UCSD-AML1 (cell line): ENCODE results near the gene C1orf159.

Experiments used
- DNase-seq: peaks from one replicate; lab custom pipeline; 2025; ENCODE audit not compliant: unreplicated experiment; lab: John Stamatoyannopoulos, UW

The C1orf159 gene

GRCh38 chr1:1041873-1042272 is 74.0 kb downstream of the C1orf159 start:
- DNase-seq, result no peak

- no peak for DNase-seq
These were observed 74.8 kb downstream of the C1orf159 start for GRCh38 chr1:1041092-1041523.

GRCh38 chr1:1040004-1040991 is 75.6 kb downstream of the C1orf159 start:
- peak; percentile 84 for DNase-seq

- peak; percentile 24 for DNase-seq
These were observed 76.6 kb downstream of the C1orf159 start for GRCh38 chr1:1039145-1039910.

- no peak for DNase-seq
These were observed 77.2 kb downstream of the C1orf159 start for GRCh38 chr1:1038694-1039093.

- DNase-seq, result no peak
These were observed 78.2 kb downstream of the C1orf159 start for GRCh38 chr1:1037366-1038327.

- DNase-seq, result no peak
These were observed 80.5 kb downstream of the C1orf159 start for GRCh38 chr1:1035291-1035943.

GRCh38 chr1:1034439-1034781 is 81.5 kb downstream of the C1orf159 start:
- no peak for DNase-seq

- DNase-seq, result no peak
These were observed 82.0 kb downstream of the C1orf159 start for GRCh38 chr1:1033731-1034438.

- DNase-seq, result peak; percentile 66
These were observed 82.8 kb downstream of the C1orf159 start for GRCh38 chr1:1033009-1033587.

- DNase-seq, result no peak
These were observed 83.5 kb downstream of the C1orf159 start for GRCh38 chr1:1032424-1032823.
